H1 (cell line): ENCODE results near the gene CORO6. TPM values are rescaled to one million over a fixed set of nuclear protein-coding genes. Genes with fewer than 3 reads are reported as not detected.

Experiments used
- polyA plus RNA-seq, 7 experiments: library from polyadenylated mRNA; depleted of rRNA in 3 of 7; stranded (reverse) in 5 of 7; unstranded in 2 of 7; fragments of >200 nt in 5 of 7; fragments of 200-250 nt in 2 of 7; gene quantifications; 1 replicate in 5 of 7; 2 replicates in 1 of 7; 4 replicates in 1 of 7; pipeline versions ENCODE4 v1.2.1 to v1.2.3, GENCODE V29; 2011 to 2013; ENCODE audit warnings: missing spikeins in 2 of 7, mixed read lengths in 2 of 7
- total RNA-seq: library from RNA; stranded (reverse); fragmentation: NEBNext Ultra II Directional; extraction: Animal tissue kit (Norgen Biotek cat#: 25700); gene quantifications from 2 replicates; pipeline ENCODE4 v1.2.1, GENCODE V29; 2021
- TF ChIP-seq, protein P1 (sequence below): fragments of 300-600 bp; sonication (generic); IDR thresholded peaks from 2 replicates; pipeline ENCODE4 v1.7.1; 2012; ENCODE audit warnings: low read length, moderate library complexity, mild to moderate bottlenecking, inconsistent platforms; ENCODE audit not compliant: insufficient replicate concordance

The CORO6 gene
- total and polyA plus RNA-seq, 2 of the 8 experiments (the other 6 are each of a cell fraction or from before 2014, with no cell fraction given), result 2.5 to 8.6 TPM

GRCh38 chr17:29648005-29648404 lies 25.3 kb upstream of the CORO6 start (continued):
- TF ChIP-seq, protein P1, sequence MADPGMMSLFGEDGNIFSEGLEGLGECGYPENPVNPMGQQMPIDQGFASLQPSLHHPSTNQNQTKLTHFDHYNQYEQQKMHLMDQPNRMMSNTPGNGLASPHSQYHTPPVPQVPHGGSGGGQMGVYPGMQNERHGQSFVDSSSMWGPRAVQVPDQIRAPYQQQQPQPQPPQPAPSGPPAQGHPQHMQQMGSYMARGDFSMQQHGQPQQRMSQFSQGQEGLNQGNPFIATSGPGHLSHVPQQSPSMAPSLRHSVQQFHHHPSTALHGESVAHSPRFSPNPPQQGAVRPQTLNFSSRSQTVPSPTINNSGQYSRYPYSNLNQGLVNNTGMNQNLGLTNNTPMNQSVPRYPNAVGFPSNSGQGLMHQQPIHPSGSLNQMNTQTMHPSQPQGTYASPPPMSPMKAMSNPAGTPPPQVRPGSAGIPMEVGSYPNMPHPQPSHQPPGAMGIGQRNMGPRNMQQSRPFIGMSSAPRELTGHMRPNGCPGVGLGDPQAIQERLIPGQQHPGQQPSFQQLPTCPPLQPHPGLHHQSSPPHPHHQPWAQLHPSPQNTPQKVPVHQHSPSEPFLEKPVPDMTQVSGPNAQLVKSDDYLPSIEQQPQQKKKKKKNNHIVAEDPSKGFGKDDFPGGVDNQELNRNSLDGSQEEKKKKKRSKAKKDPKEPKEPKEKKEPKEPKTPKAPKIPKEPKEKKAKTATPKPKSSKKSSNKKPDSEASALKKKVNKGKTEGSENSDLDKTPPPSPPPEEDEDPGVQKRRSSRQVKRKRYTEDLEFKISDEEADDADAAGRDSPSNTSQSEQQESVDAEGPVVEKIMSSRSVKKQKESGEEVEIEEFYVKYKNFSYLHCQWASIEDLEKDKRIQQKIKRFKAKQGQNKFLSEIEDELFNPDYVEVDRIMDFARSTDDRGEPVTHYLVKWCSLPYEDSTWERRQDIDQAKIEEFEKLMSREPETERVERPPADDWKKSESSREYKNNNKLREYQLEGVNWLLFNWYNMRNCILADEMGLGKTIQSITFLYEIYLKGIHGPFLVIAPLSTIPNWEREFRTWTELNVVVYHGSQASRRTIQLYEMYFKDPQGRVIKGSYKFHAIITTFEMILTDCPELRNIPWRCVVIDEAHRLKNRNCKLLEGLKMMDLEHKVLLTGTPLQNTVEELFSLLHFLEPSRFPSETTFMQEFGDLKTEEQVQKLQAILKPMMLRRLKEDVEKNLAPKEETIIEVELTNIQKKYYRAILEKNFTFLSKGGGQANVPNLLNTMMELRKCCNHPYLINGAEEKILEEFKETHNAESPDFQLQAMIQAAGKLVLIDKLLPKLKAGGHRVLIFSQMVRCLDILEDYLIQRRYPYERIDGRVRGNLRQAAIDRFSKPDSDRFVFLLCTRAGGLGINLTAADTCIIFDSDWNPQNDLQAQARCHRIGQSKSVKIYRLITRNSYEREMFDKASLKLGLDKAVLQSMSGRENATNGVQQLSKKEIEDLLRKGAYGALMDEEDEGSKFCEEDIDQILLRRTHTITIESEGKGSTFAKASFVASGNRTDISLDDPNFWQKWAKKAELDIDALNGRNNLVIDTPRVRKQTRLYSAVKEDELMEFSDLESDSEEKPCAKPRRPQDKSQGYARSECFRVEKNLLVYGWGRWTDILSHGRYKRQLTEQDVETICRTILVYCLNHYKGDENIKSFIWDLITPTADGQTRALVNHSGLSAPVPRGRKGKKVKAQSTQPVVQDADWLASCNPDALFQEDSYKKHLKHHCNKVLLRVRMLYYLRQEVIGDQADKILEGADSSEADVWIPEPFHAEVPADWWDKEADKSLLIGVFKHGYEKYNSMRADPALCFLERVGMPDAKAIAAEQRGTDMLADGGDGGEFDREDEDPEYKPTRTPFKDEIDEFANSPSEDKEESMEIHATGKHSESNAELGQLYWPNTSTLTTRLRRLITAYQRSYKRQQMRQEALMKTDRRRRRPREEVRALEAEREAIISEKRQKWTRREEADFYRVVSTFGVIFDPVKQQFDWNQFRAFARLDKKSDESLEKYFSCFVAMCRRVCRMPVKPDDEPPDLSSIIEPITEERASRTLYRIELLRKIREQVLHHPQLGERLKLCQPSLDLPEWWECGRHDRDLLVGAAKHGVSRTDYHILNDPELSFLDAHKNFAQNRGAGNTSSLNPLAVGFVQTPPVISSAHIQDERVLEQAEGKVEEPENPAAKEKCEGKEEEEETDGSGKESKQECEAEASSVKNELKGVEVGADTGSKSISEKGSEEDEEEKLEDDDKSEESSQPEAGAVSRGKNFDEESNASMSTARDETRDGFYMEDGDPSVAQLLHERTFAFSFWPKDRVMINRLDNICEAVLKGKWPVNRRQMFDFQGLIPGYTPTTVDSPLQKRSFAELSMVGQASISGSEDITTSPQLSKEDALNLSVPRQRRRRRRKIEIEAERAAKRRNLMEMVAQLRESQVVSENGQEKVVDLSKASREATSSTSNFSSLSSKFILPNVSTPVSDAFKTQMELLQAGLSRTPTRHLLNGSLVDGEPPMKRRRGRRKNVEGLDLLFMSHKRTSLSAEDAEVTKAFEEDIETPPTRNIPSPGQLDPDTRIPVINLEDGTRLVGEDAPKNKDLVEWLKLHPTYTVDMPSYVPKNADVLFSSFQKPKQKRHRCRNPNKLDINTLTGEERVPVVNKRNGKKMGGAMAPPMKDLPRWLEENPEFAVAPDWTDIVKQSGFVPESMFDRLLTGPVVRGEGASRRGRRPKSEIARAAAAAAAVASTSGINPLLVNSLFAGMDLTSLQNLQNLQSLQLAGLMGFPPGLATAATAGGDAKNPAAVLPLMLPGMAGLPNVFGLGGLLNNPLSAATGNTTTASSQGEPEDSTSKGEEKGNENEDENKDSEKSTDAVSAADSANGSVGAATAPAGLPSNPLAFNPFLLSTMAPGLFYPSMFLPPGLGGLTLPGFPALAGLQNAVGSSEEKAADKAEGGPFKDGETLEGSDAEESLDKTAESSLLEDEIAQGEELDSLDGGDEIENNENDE, result no peak
